Heart left ventricle (tissue), 16 donors: ENCODE data around the gene PHC3. TPM values are rescaled to one million over a fixed set of nuclear protein-coding genes. Genes with fewer than 3 reads are reported as not detected.
"Not testable (repeated sequence)": the region's sequence is repeated elsewhere in the genome, so short reads cannot be mapped to it uniquely, and the experiment has no call there.

Source experiments
- ATAC-seq, 4 donors: fragments of 200-7000 bp; cut with Tn5 transposase; one replicate each; pipeline ENCODE4 v1.9.1; 2020 to 2022; ENCODE audit warnings: moderate library complexity in 4 of 4, mild to moderate bottlenecking in 3 of 4, moderate number of reproducible peaks in 1 of 4
- DNase-seq, 5 donors: peaks; one replicate each; pipeline ENCODE4 v3.0.0-alpha.2; 2020
- H3K27ac ChIP-seq, 12 donors: fragments of 200-600 bp; sonication (generic) in 4 of 12; one replicate each; pipeline versions ENCODE4 v1.5.0 to v1.8.0; 2016 to 2022; ENCODE audit warnings: mild to moderate bottlenecking in 2 of 12
- H3K27me3 ChIP-seq, 9 donors: fragments of 200-600 bp; sonication (generic) in 2 of 9; one replicate each; pipeline versions ENCODE4 v1.5.1 to v1.8.0; 2016 to 2022; ENCODE audit warnings: mild to moderate bottlenecking in 3 of 9
- H3K36me3 ChIP-seq, 9 donors: fragments of 200-600 bp; sonication (generic) in 2 of 9; one replicate each; pipeline versions ENCODE4 v1.5.0 to v1.8.0; 2018 to 2022; ENCODE audit warnings: mild to moderate bottlenecking in 2 of 9
- H3K4me1 ChIP-seq, 12 donors: fragments of 200-600 bp; sonication (generic) in 4 of 12; one replicate each; pipeline versions ENCODE4 v1.5.0 to v1.8.0; 2016 to 2022; ENCODE audit warnings: mild to moderate bottlenecking in 3 of 12
- H3K4me3 ChIP-seq, 12 donors: fragments of 200-600 bp; sonication (generic) in 4 of 12; one replicate each; pipeline versions ENCODE4 v1.5.0 to v1.8.0; 2017 to 2022; ENCODE audit warnings: mild to moderate bottlenecking in 9 of 12, moderate library complexity in 4 of 12
- H3K9me3 ChIP-seq, 12 donors: fragments of 200-600 bp; sonication (generic) in 4 of 12; one replicate each; pipeline versions ENCODE4 v1.5.0 to v1.8.0; 2016 to 2022; ENCODE audit warnings: mild to moderate bottlenecking in 1 of 12
- POLR2A ChIP-seq, 2 donors: fragments of 450-650 bp; IDR thresholded peaks; one replicate each; pipeline ENCODE4 v1.6.1; 2017; ENCODE audit warnings: antibody characterized with exemption in 2 of 2, mild to moderate bottlenecking in 2 of 2, moderate library complexity in 2 of 2
- WGBS, 4 donors: extraction: QIAGEN DNeasy Blood & Tissue Kit in 2 of 4; methylation state at CpG; one replicate each; pipeline versions ENCODE4 v1.1.5 to v1.1.7; 2013 to 2018; 5-methylcytosine and 5-hydroxymethylcytosine counted together
- intact Hi-C, 10 donors: fragments of 100-400 bp; cut with DNase I; formaldehyde crosslinking; loops; one replicate each; pipeline versions ENCODE4 v1.11.1 to v1.14.2; 2022
- polyA plus RNA-seq, 2 donors: library from polyadenylated mRNA; stranded (reverse); fragments of 200-250 nt; gene quantifications; one replicate each; pipeline ENCODE4 v1.2.3, GENCODE V29; 2013
- total RNA-seq, 9 donors: library from RNA; depleted of rRNA in 2 of 9; stranded (reverse); fragments of >200 nt in 2 of 9; fragmentation: NEBNext Ultra II Directional in 3 of 9; extraction: Animal tissue kit (Norgen Biotek cat#: 25700) in 3 of 9; gene quantifications; one replicate each; pipeline versions ENCODE4 v1.1.0 to v1.2.4, GENCODE V29; 2016 to 2023
- TF ChIP-seq, protein P1 (sequence below), 12 donors: fragments of 200-600 bp; sonication (generic) in 4 of 12; IDR thresholded peaks; one replicate each; pipeline versions ENCODE4 v1.5.0 to v1.8.0; 2018 to 2022; ENCODE audit warnings: antibody characterized with exemption in 12 of 12, mild to moderate bottlenecking in 5 of 12
- donor health status: ischemic (EF 13 %, LVEDD 7.1; RV severe dilation, severe dysfunction).
- donor health status: healthy with polysubstance abuse.
- donor health status: DM: no; HTN: yes; CAD: no.
- donor health status: DM: no; HTN: no; CAD: no.
- donor health status: ischemic (EF 25% LVEDD 6.9; RV normal size, moderate dysfunction).
- donor health status: ischemic (EF 25% LVEDD 5.7; RV mildly dilated, moderate dysfunction).
- donor health status: healthy.
- donor health status: DM: yes; HTN: yes; CAD: no.
- donor health status: ischemic (EF 35%, LVEDD 5.7; RV mildly dilated, moderate dysfunction).
- donor health status: nonischemic (EF 11% LVEDD 7.7; RV severe dilation, severe dysfunction).
- donor health status: DM: yes; HTN: yes; CAD: no.
- donor health status: PGD.
- donor health status: ischemic (EF 29% LVEDD 5.4; RV normal size, mild dysfunction).
- donor health status: nonischemic (EF 23%, LVEDD 6.1; RV moderate dilation, normal function).

Gene PHC3
- total and polyA plus RNA-seq, 11 donors, result 5.7 to 83.8 (median 42.4) TPM

DNA sequence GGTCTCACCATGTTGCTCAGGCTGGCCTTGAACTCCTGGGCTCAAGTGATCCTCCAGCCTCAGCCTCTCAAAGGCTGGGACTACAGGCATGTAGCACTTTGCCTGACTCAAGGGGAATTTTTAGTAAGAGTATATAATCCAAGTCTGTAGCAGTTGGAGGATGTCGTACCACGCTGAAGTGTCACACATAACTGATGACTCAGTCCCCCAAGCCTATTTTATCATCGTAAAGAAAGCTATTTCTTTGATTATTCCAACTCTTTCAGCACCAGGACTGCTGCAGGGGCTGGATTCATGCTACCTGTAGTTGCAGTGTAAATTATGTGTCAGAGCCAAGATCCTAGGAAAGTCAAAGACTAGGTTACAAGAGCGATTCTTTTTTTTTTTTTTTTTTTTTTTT, 39.3 kb upstream of the PHC3 start:
- TF ChIP-seq POLR2A (IDR thresholded peaks at IDR 0.05), result no peak
- TF ChIP-seq, protein P1, sequence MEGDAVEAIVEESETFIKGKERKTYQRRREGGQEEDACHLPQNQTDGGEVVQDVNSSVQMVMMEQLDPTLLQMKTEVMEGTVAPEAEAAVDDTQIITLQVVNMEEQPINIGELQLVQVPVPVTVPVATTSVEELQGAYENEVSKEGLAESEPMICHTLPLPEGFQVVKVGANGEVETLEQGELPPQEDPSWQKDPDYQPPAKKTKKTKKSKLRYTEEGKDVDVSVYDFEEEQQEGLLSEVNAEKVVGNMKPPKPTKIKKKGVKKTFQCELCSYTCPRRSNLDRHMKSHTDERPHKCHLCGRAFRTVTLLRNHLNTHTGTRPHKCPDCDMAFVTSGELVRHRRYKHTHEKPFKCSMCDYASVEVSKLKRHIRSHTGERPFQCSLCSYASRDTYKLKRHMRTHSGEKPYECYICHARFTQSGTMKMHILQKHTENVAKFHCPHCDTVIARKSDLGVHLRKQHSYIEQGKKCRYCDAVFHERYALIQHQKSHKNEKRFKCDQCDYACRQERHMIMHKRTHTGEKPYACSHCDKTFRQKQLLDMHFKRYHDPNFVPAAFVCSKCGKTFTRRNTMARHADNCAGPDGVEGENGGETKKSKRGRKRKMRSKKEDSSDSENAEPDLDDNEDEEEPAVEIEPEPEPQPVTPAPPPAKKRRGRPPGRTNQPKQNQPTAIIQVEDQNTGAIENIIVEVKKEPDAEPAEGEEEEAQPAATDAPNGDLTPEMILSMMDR (IDR thresholded peaks at IDR 0.05), result no peak
- intact Hi-C loops, result loop anchor here in 3 of 10 donors (5.0 kb wide), 2 partner anchors 39 to 136 kb away; partner anchors contain the start of genes PHC3 (in 3 of the 3) and SKIL (in 2 of the 3)
- H3K9me3 ChIP-seq, result peaks cover 0 to 8% (median 0%) of the 10 kb centered on the region in 12 donors
- no peak overlapping the region for H3K4me3 ChIP-seq
- H3K4me1 ChIP-seq, result peaks cover 0 to 18% (median 9%) of the 10 kb centered on the region in 12 donors
- no peak overlapping the region for H3K27ac ChIP-seq
- 84 to 91% (median 87%) methylated on average over 4 of the region's 4 CpGs for WGBS, 4 donors
- DNase-seq (no peak), ATAC-seq (no peak)
- no peaks in the 10 kb centered on the region for H3K36me3 ChIP-seq
- no peaks in the 10 kb centered on the region for H3K27me3 ChIP-seq

DNA sequence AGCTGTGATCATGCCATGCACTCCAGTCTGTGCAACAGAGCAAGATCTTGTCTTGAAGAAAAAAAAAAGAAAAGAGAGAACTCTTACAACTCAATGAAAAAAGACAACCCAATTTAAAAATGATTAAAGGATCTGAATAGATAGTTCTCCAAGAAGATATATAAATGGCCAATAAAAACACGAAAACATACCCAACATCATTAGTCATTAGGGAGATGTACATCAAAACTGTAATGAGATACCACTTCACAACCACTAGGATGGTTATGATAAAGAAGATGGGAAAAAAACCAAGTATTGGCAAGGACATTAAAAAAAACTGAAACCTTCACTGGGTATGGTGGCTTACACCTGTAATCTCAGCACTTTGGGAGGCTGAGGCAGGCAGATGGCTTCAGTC, 38.3 kb upstream of the PHC3 start:
- no peak overlapping the region for H3K4me3 ChIP-seq
- H3K27ac ChIP-seq, result no peak overlapping the region
- H3K36me3 ChIP-seq, result no peaks in the 10 kb centered on the region
- peaks cover 0 to 18% (median 9%) of the 10 kb centered on the region in 12 donors for H3K4me1 ChIP-seq
- ATAC-seq, result no peak
- peaks cover 0 to 8% (median 0%) of the 10 kb centered on the region in 12 donors for H3K9me3 ChIP-seq
- no peak for DNase-seq
- no peaks in the 10 kb centered on the region for H3K27me3 ChIP-seq
- intact Hi-C loops, result loop anchor here in 3 of 10 donors (5.0 kb wide), 2 partner anchors 38 to 137 kb away; partner anchors contain the start of genes PHC3 (in 3 of the 3) and SKIL (in 2 of the 3)
- no peak for TF ChIP-seq POLR2A (IDR thresholded peaks at IDR 0.05)
- TF ChIP-seq, protein P1 (IDR thresholded peaks at IDR 0.05), result no peak
- WGBS, 4 donors, result 87 to 98% (median 96%) methylated on average over 1 of the region's 1 CpG

DNA sequence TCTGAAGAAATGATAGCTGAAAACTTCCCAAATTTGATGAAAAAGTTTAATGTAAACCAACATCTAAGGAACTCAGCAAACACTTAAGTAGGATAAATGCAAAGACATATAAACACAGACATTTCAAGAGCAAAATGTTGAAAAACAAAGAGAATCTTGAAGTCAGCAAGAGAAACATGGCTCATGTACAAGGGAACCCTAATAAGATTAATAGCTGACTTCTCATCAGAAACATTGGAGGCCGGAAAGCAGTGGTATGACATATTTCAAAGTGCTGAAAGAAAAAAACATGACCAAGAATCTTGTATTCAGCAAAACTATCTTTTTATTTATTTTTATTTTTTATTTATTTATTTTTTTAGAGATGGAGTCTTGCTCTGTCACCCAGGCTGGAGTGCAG, 30.1 kb upstream of the PHC3 start:
- intact Hi-C loops, result no loop called here

DNA sequence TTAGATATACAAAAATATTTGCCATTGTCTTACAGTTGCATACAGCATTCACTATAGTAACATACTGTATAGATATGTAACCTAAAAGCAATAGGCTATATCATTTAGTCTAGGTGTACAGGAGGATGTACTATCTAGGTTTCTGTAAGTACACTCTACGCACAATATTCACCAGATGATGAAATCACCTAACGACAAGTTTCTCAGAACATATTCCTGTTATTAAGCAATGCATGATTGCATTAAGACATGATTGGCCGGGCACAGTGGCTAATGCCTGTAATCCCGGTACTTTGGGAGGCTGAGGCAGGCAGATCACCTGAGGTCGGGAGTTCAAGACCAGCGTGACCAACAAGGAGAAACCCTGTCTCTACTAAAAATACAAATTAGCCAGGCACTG, 26.2 kb upstream of the PHC3 start:
- intact Hi-C loops, result no loop called here
- 73 to 83% (median 75%) methylated on average over 6 of the region's 6 CpGs for WGBS, 4 donors
- H3K4me3 ChIP-seq, result no peak overlapping the region
- peaks cover 0 to 14% (median 0%) of the 10 kb centered on the region in 9 donors for H3K27me3 ChIP-seq
- H3K36me3 ChIP-seq, result no peaks in the 10 kb centered on the region
- no peaks in the 10 kb centered on the region for H3K4me1 ChIP-seq
- ATAC-seq (no peak), DNase-seq (no peak)
- TF ChIP-seq POLR2A (IDR thresholded peaks at IDR 0.05), result no peak
- TF ChIP-seq, protein P1 (IDR thresholded peaks at IDR 0.05), result no peak
- H3K27ac ChIP-seq, result no peak overlapping the region
- peaks cover 0 to 6% (median 0%) of the 10 kb centered on the region in 12 donors for H3K9me3 ChIP-seq

More for the DNA sequence above, 30.1 kb upstream of the PHC3 start:
- no peak for TF ChIP-seq POLR2A (IDR thresholded peaks at IDR 0.05)
- TF ChIP-seq, protein P1 (IDR thresholded peaks at IDR 0.05), result no peak
- 96 to 99% (median 98%) methylated on average over 1 of the region's 1 CpG for WGBS, 4 donors
- ATAC-seq (no peak), DNase-seq (no peak)
- no peak overlapping the region for H3K4me3 ChIP-seq
- H3K36me3 ChIP-seq, result no peaks in the 10 kb centered on the region
- no peak overlapping the region for H3K27ac ChIP-seq
- peaks cover 0 to 6% (median 0%) of the 10 kb centered on the region in 12 donors for H3K9me3 ChIP-seq
- no peaks in the 10 kb centered on the region for H3K4me1 ChIP-seq
- H3K27me3 ChIP-seq, result peaks cover 0 to 2% (median 0%) of the 10 kb centered on the region in 9 donors

DNA sequence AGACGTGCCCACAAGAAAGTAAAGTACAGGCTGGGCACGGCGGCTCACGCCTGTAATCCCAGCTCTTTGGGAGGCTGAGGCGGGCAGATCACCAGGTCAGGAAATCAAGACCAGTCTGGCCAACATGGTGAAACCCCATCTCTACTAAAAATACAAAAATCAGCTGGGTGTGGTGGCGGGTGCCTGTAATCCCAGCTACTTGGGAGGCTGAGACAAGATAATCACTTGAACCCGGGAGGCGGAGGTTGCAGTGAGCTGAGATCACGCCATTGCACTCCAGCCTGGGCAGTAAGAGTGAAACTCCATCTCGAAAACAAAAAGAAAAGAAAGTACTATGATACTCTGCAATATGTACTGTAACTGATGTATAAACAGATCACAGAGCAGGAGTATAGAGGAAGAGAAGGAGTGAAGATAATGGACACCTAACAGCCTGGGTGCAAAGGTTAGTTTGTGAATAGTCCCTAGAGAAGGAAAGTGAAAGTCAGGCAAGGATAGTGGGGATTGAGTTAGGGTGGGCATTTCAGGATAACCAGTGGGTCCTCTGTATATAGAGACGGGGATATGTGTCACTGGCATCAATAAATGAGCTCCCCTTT, 24.7 kb upstream of the PHC3 start:
- H3K27ac ChIP-seq, intact Hi-C loops, H3K4me1 ChIP-seq, H3K9me3 ChIP-seq, DNase-seq, H3K4me3 ChIP-seq, H3K36me3 ChIP-seq, ATAC-seq: not testable (repeated sequence)
- WGBS, 4 donors, result 91 to 96% (median 94%) methylated on average over 11 of the region's 11 CpGs
- H3K27me3 ChIP-seq, result peaks cover 0 to 14% (median 0%) of the 10 kb centered on the region in 9 donors
